ENCODE measurements around the gene EHBP1L1. TPM values are rescaled to one million over a fixed set of nuclear protein-coding genes. Genes with fewer than 3 reads are reported as not detected.

The EHBP1L1 gene
- total RNA-seq, 4 donors from 2014 or later = 87.3 to 186 (median 110) TPM

GRCh38 chr11:65617990-65618751, 42.3 kb downstream of the EHBP1L1 start:
- 87 to 94% methylated on average over 17 to 23 of the region's 33 CpGs for WGBS, 2 donors
- no peak for DNase-seq (ENCODE audit: low spot score in 2 of 2)
- H3K4me1 ChIP-seq = peaks cover 0 to 37% (median 16%) of the 10 kb centered on the region in 4 donors
- H3K4me3 ChIP-seq = no peak overlapping the region
- peaks cover 0 to 64% (median 21%) of the 10 kb centered on the region in 3 donors for H3K36me3 ChIP-seq
- H3K27me3 ChIP-seq = no peaks in the 10 kb centered on the region
- H3K9me3 ChIP-seq = no peaks in the 10 kb centered on the region
- TF ChIP-seq CTCF (IDR thresholded peaks at IDR 0.05) (no peak), POLR2A (IDR thresholded peaks at IDR 0.05) (no peak), EP300 (IDR thresholded peaks at IDR 0.05) (no peak)
- H3K27ac ChIP-seq = no peak overlapping the region

- peaks cover 0 to 70% (median 23%) of the 10 kb centered on the region in 3 donors for H3K36me3 ChIP-seq
- DNase-seq (ENCODE audit: low spot score in 2 of 2) = no peak
- no peak for TF ChIP-seq POLR2A (IDR thresholded peaks at IDR 0.05)
- no peaks in the 10 kb centered on the region for H3K9me3 ChIP-seq
- no peak overlapping the region for H3K4me3 ChIP-seq
- H3K27ac ChIP-seq = no peak overlapping the region
- no peaks in the 10 kb centered on the region for H3K27me3 ChIP-seq
- peaks cover 0 to 34% (median 11%) of the 10 kb centered on the region in 4 donors for H3K4me1 ChIP-seq
- WGBS, 2 donors = 85 to 89% methylated on average over 12 to 14 of the region's 14 CpGs
Measured at GRCh38 chr11:65618763-65619162, 42.9 kb downstream of the EHBP1L1 start.

GRCh38 chr11:65619281-65619928, 43.6 kb downstream of the EHBP1L1 start:
- DNase-seq (ENCODE audit: low spot score in 2 of 2) = no peak

GRCh38 chr11:65620666-65621065, 44.8 kb downstream of the EHBP1L1 start:
- no peak overlapping the region for H3K27ac ChIP-seq
- 89 to 91% methylated on average over 17 to 18 of the region's 19 CpGs for WGBS, 2 donors
- no peaks in the 10 kb centered on the region for H3K27me3 ChIP-seq
- peaks cover 0 to 34% (median 11%) of the 10 kb centered on the region in 4 donors for H3K4me1 ChIP-seq
- H3K4me3 ChIP-seq = no peak overlapping the region
- H3K36me3 ChIP-seq = peaks cover 0 to 89% (median 39%) of the 10 kb centered on the region in 3 donors
- DNase-seq (ENCODE audit: low spot score in 2 of 2) = no peak
- H3K9me3 ChIP-seq = no peaks in the 10 kb centered on the region
- no peak for TF ChIP-seq POLR2A (IDR thresholded peaks at IDR 0.05)
- TF ChIP-seq CTCF (IDR thresholded peaks at IDR 0.05) = no peak
- no peak for TF ChIP-seq EP300 (IDR thresholded peaks at IDR 0.05)

More at GRCh38 chr11:65619281-65619928, 43.6 kb downstream of the EHBP1L1 start:
- 94 to 96% methylated on average over 14 to 24 of the region's 29 CpGs for WGBS, 2 donors
- Histone ChIP-seq H3K36me3 (peaks cover 0 to 77% (median 30%) of the 10 kb centered on the region in 3 donors), H3K27me3 (no peaks in the 10 kb centered on the region), H3K4me1 (peaks cover 0 to 34% (median 11%) of the 10 kb centered on the region in 4 donors), H3K9me3 (no peaks in the 10 kb centered on the region), H3K4me3 (no peak overlapping the region), H3K27ac (no peak overlapping the region)
- no peak for TF ChIP-seq EP300 (IDR thresholded peaks at IDR 0.05)
- TF ChIP-seq CTCF (IDR thresholded peaks at IDR 0.05) = no peak
- no peak for TF ChIP-seq POLR2A (IDR thresholded peaks at IDR 0.05)

- TF ChIP-seq EP300 (IDR thresholded peaks at IDR 0.05) = no peak
- no peak for TF ChIP-seq CTCF (IDR thresholded peaks at IDR 0.05)
- no peak for TF ChIP-seq POLR2A (IDR thresholded peaks at IDR 0.05)
Measured at GRCh38 chr11:65621460-65621859, 45.6 kb downstream of the EHBP1L1 start.

More at GRCh38 chr11:65621460-65621859, 45.6 kb downstream of the EHBP1L1 start:
- Histone ChIP-seq H3K4me3 (no peak overlapping the region), H3K27me3 (no peaks in the 10 kb centered on the region), H3K9me3 (no peaks in the 10 kb centered on the region), H3K27ac (no peak overlapping the region), H3K36me3 (peaks cover 0 to 97% (median 44%) of the 10 kb centered on the region in 3 donors), H3K4me1 (peaks cover 0 to 35% (median 10%) of the 10 kb centered on the region in 4 donors)
- 91 to 94% methylated on average over 14 of the region's 14 CpGs for WGBS, 2 donors
- DNase-seq (ENCODE audit: low spot score in 2 of 2) = no peak

Data from tibial nerve (tissue), 4 donors.